Neuronal stem cell (in vitro differentiated cells): Measurements from ENCODE around the gene TMEM88.

ENCODE experiments used
- DNase-seq: peaks from one replicate; pipeline ENCODE4 v3.0.0-alpha.2; 2013; ENCODE audit warnings: low spot score
- H2AFZ ChIP-seq: one replicate; pipeline ENCODE4 v1.6.1; 2013; ENCODE audit warnings: mild to moderate bottlenecking, low read length, inconsistent platforms
- H2AK5ac ChIP-seq: 2 replicates; pipeline ENCODE4 v1.6.1; 2013; ENCODE audit warnings: low read depth, mild to moderate bottlenecking, inconsistent platforms, low read length, moderate library complexity, mixed read lengths
- H2BK120ac ChIP-seq: 2 replicates; pipeline ENCODE4 v1.6.1; 2013; ENCODE audit warnings: low read depth, mild to moderate bottlenecking, inconsistent platforms, low read length, moderate library complexity, mixed read lengths
- H2BK12ac ChIP-seq: one replicate; pipeline ENCODE4 v1.6.1; 2013; ENCODE audit warnings: low read length, inconsistent platforms
- H2BK15ac ChIP-seq: 2 replicates; pipeline ENCODE4 v1.6.1; 2013; ENCODE audit warnings: mild to moderate bottlenecking, low read length, inconsistent platforms, mixed read lengths
- H2BK5ac ChIP-seq: one replicate; pipeline ENCODE4 v1.6.1; 2013; ENCODE audit warnings: inconsistent platforms, mild to moderate bottlenecking, low read length, moderate library complexity
- H3K14ac ChIP-seq: one replicate; pipeline ENCODE4 v1.6.1; 2013; ENCODE audit warnings: low read length, inconsistent platforms
- H3K18ac ChIP-seq: 2 replicates; pipeline ENCODE4 v1.6.1; 2013; ENCODE audit warnings: low read length, inconsistent platforms
- H3K23ac ChIP-seq: 2 replicates; pipeline ENCODE4 v1.6.1; 2013; ENCODE audit warnings: low read depth, mild to moderate bottlenecking, mixed read lengths, low read length, inconsistent platforms; ENCODE audit not compliant: poor library complexity
- H3K27ac ChIP-seq: replicated peaks from 3 replicates; pipeline ENCODE4 v1.5.1; 2013; ENCODE audit warnings: low read length, inconsistent platforms
- H3K27me3 ChIP-seq, 3 experiments: 2 replicates each; pipeline ENCODE4 v1.6.1; 2013; ENCODE audit warnings: low read length in 3 of 3, mild to moderate bottlenecking in 2 of 3, inconsistent platforms in 1 of 3, low read depth in 1 of 3, mixed read lengths in 1 of 3, moderate library complexity in 1 of 3; ENCODE audit not compliant: control insufficient read depth in 3 of 3, insufficient read depth in 3 of 3
- H3K36me3 ChIP-seq, 2 donors: replicated peaks in 1 of 2; 2 replicates each; pipeline ENCODE4 v1.6.1; 2013; ENCODE audit warnings: low read length in 2 of 2; ENCODE audit not compliant: control insufficient read depth in 2 of 2, insufficient read depth in 2 of 2
- H3K4ac ChIP-seq: 2 replicates; pipeline ENCODE4 v1.6.1; 2013; ENCODE audit warnings: inconsistent platforms, mild to moderate bottlenecking, low read length, moderate library complexity
- H3K4me1 ChIP-seq, 2 donors: 1 replicate in 1 of 2; 2 replicates in 1 of 2; pipeline ENCODE4 v1.6.1; 2013; ENCODE audit warnings: low read length in 2 of 2, low read depth in 1 of 2; ENCODE audit not compliant: control insufficient read depth in 2 of 2, insufficient read depth in 1 of 2
- H3K4me2 ChIP-seq: one replicate; pipeline ENCODE4 v1.6.1; 2013; ENCODE audit warnings: mild to moderate bottlenecking, low read length, inconsistent platforms; ENCODE audit not compliant: insufficient read depth, poor library complexity, severe bottlenecking
- H3K4me3 ChIP-seq, 2 donors: 2 replicates each; pipeline ENCODE4 v1.5.1; 2013; ENCODE audit warnings: low read length in 2 of 2, mild to moderate bottlenecking in 2 of 2, inconsistent platforms in 1 of 2, moderate library complexity in 1 of 2
- H3K79me1 ChIP-seq: one replicate; pipeline ENCODE4 v1.6.1; 2013; ENCODE audit warnings: low read depth, mild to moderate bottlenecking, inconsistent platforms, low read length, moderate library complexity
- H3K9ac ChIP-seq: one replicate; pipeline ENCODE4 v1.6.1; 2013; ENCODE audit warnings: mild to moderate bottlenecking, low read depth, low read length, inconsistent platforms; ENCODE audit not compliant: poor library complexity
- H3K9me3 ChIP-seq, 2 donors: replicated peaks in 1 of 2; 2 replicates each; pipeline versions ENCODE3 to v1.6.1; 2013; ENCODE audit warnings: low read length in 2 of 2, mild to moderate bottlenecking in 2 of 2, inconsistent platforms in 1 of 2, low read depth in 1 of 2, mixed read lengths in 1 of 2, moderate library complexity in 1 of 2; ENCODE audit not compliant: control insufficient read depth in 2 of 2, insufficient read depth in 1 of 2
- H4K8ac ChIP-seq: one replicate; pipeline ENCODE4 v1.6.1; 2013; ENCODE audit warnings: low read depth, mild to moderate bottlenecking, inconsistent platforms, low read length, moderate library complexity
- H4K91ac ChIP-seq: one replicate; pipeline ENCODE4 v1.6.1; 2013; ENCODE audit warnings: low read length, low read depth, mild to moderate bottlenecking, inconsistent platforms; ENCODE audit not compliant: poor library complexity
- WGBS, 2 donors: extraction: QIAGEN DNeasy Blood & Tissue Kit; methylation state at CpG; one replicate each; pipeline ENCODE4 v1.1.7; 2013; ENCODE audit warnings: missing lambda C conversion rate in 2 of 2, mixed read lengths in 1 of 2; ENCODE audit not compliant: insufficient read length in 2 of 2, insufficient replicate concordance in 1 of 2; ENCODE audit errors: extremely low coverage in 2 of 2; 5-methylcytosine and 5-hydroxymethylcytosine counted together

The TMEM88 gene

DNA sequence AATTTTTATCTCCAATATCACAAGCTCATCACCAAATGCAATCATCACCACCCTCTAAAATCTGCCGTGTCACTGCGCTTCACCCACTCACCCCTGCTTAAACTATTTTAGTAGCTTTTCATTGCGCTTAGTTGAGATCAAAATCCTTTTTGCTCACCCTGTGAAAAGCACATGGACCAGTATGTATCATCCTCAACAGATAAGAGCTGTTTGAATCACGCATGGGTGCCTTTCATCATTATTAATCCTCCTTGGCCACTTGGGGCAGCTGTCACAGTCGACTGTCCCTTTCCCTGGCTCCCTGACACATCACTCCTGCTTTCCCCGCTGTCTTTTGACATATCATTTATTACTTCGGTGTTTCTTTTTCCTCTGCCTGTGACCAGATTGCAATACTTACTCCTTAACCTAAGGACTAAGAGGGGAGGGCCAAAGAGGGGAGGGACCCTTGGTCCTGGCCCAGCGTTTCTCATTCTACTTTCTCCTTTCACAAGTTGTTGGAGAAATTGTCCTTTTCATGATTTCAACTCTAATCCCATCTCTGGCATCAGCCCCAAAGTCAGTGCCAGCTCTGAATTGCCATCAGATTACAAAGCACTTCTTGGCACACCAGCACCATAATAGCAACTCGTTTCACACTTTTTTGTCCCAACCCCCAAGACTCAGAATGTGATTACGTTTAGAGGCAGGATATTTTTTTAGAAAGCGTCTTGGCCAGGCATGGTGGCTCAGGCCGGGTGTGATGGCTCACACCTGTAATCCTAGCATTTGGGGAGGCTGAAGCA is 29.5 kb upstream of the TMEM88 start:
- Histone ChIP-seq H3K4me3 (no peak overlapping the region), H2BK12ac (no peak overlapping the region), H3K79me1 (peaks cover 4% of the 10 kb centered on the region), H3K36me3 (no peaks in the 10 kb centered on the region), H3K4me1 (peaks cover 0 to 2% of the 10 kb centered on the region in 2 donors), H3K9me3 (no peaks in the 10 kb centered on the region), H3K18ac (no peak overlapping the region), H2AK5ac (no peak overlapping the region), H3K27me3 (peaks cover 0 to 34% (median 12%) of the 10 kb centered on the region in 3 experiments), H3K14ac (no peak overlapping the region), H2AFZ (no peak overlapping the region), H3K4ac (no peak overlapping the region), H3K23ac (no peak overlapping the region), H2BK120ac (no peak overlapping the region), H2BK5ac (no peak overlapping the region), H3K9ac (no peak overlapping the region), H3K4me2 (no peak overlapping the region), H3K27ac (no peak overlapping the region), H4K91ac (no peak overlapping the region), H4K8ac (no peak overlapping the region), H2BK15ac (no peak overlapping the region)
- WGBS, 2 donors = no CpG with 5 or more reads among the region's 12 CpGs
- no peak for DNase-seq

DNA sequence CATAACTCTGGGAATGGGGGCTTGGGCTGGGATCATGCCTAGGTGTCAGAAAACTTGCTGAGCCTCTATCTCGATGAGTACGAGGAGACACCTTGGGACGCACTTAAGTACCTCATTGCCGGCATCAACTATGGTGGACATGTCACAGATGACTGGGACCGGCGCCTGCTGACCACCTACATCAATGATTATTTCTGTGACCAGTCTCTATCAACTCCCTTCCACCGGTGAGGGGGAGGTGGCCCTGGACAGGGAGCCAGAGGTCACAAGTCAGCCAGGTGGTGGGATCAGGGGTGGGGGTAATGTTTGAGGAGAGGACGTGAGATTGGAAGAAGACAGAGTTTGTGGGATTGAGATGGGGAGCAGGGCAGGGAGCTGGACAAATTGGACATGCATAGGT is 24.2 kb upstream of the TMEM88 start:
- no peak overlapping the region for H3K4ac ChIP-seq
- peaks cover 0 to 27% (median 8%) of the 10 kb centered on the region in 3 experiments for H3K27me3 ChIP-seq
- no peak overlapping the region for H3K23ac ChIP-seq
- H2BK5ac ChIP-seq = no peak overlapping the region
- no peak overlapping the region for H2AK5ac ChIP-seq
- no peak overlapping the region for H2AFZ ChIP-seq
- H2BK15ac ChIP-seq = no peak overlapping the region
- H3K4me2 ChIP-seq = no peak overlapping the region
- H3K18ac ChIP-seq = peak overlapping the region; percentile 27
- H3K4me3 ChIP-seq = no peak overlapping the region
- DNase-seq = no peak
- H3K9me3 ChIP-seq = no peaks in the 10 kb centered on the region
- peaks cover 5 to 12% of the 10 kb centered on the region in 2 donors for H3K4me1 ChIP-seq
- no peak overlapping the region for H2BK120ac ChIP-seq
- no peak overlapping the region for H4K8ac ChIP-seq
- H2BK12ac ChIP-seq = no peak overlapping the region
- H3K9ac ChIP-seq = no peak overlapping the region
- no peak overlapping the region for H4K91ac ChIP-seq
- no peaks in the 10 kb centered on the region for H3K36me3 ChIP-seq
- H3K79me1 ChIP-seq = no peaks in the 10 kb centered on the region
- no peak overlapping the region for H3K14ac ChIP-seq
- H3K27ac ChIP-seq = no peak overlapping the region
- WGBS, 2 donors = 100% methylated on average over 1 of the region's 8 CpGs; no CpG with 5 or more reads in 1 of the 2 donors

DNA sequence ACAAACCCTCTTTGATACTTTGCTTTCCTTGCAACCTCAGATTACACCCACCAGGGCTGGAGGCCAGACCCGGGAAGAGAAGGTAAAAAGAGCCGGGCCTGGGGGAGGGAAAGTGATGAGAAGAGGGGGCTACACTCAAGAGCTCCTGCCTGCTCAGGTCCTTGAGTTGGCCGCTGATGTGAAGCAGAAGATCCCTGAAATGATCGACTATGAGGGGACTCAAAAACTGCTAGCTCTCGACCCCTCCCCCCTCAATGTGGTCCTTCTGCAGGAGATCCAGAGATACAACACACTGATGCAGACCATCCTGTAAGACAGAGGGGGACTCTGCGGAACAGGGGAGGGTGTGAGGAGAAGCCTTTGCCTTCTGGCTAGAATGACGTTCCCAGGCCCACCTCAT is 23.6 kb upstream of the TMEM88 start:
- H2AK5ac ChIP-seq = no peak overlapping the region
- H3K9me3 ChIP-seq = no peaks in the 10 kb centered on the region
- no peak overlapping the region for H3K23ac ChIP-seq
- no peak overlapping the region for H2BK15ac ChIP-seq
- no peak overlapping the region for H2BK120ac ChIP-seq
- H3K14ac ChIP-seq = no peak overlapping the region
- no peak overlapping the region for H2AFZ ChIP-seq
- no peak overlapping the region for H3K4me2 ChIP-seq
- no peak overlapping the region for H3K9ac ChIP-seq
- H4K8ac ChIP-seq = no peak overlapping the region
- no peak overlapping the region for H4K91ac ChIP-seq
- peaks cover 5 to 12% of the 10 kb centered on the region in 2 donors for H3K4me1 ChIP-seq
- H3K27ac ChIP-seq = no peak overlapping the region
- peaks cover 0 to 27% (median 8%) of the 10 kb centered on the region in 3 experiments for H3K27me3 ChIP-seq
- H3K4me3 ChIP-seq = no peak overlapping the region
- H2BK5ac ChIP-seq = no peak overlapping the region
- no peak for DNase-seq
- no peak overlapping the region for H2BK12ac ChIP-seq
- no peak overlapping the region for H3K4ac ChIP-seq
- no peaks in the 10 kb centered on the region for H3K79me1 ChIP-seq
- H3K18ac ChIP-seq = no peak overlapping the region
- no CpG with 5 or more reads among the region's 7 CpGs for WGBS, 2 donors
- no peaks in the 10 kb centered on the region for H3K36me3 ChIP-seq

DNA sequence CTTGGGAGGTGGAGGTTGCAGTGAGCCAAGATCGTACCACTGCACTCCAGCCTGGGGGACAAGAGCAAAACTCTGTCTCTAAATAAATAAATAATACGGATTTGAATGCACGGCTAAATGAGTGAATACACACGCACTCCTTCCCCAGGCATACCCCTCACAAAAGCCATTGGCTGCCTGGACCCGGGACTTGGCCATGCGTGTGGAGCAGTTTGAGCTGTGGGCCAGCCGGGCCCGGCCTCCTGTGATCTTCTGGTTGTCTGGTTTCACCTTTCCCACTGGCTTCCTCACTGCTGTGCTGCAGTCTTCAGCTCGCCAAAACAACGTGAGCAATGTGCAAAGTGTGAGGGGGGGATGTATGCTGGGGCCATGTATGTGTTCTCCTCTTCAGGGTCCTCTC is 22.4 kb upstream of the TMEM88 start:
- Histone ChIP-seq H3K23ac (peak overlapping the region; percentile 29), H4K91ac (no peak overlapping the region), H3K4me3 (no peak overlapping the region), H2BK5ac (no peak overlapping the region), H3K27ac (no peak overlapping the region), H3K14ac (no peak overlapping the region), H3K9me3 (no peaks in the 10 kb centered on the region), H2BK120ac (no peak overlapping the region), H3K9ac (no peak overlapping the region), H3K4me2 (no peak overlapping the region), H2BK12ac (no peak overlapping the region), H2BK15ac (no peak overlapping the region), H3K4me1 (peaks cover 9 to 17% of the 10 kb centered on the region in 2 donors), H3K4ac (no peak overlapping the region), H4K8ac (no peak overlapping the region), H2AK5ac (no peak overlapping the region), H2AFZ (no peak overlapping the region), H3K18ac (no peak overlapping the region), H3K79me1 (no peaks in the 10 kb centered on the region), H3K27me3 (peaks cover 0 to 27% (median 8%) of the 10 kb centered on the region in 3 experiments), H3K36me3 (no peaks in the 10 kb centered on the region)
- no CpG with 5 or more reads among the region's 10 CpGs for WGBS, 2 donors
- no peak for DNase-seq
